Fibroblast of gingiva (primary cell): ENCODE results near the gene PDE1A.

Experiments
- DNase-seq: peaks from one replicate; pipeline ENCODE4 v3.0.0-alpha.2; 2011; ENCODE audit warnings: low read depth

PDE1A gene

GRCh38 chr2:182426918-182427240, at the start of gene PDE1A:
Gene PDE1A (minus strand): TSS chr2:182427036.
- no peak for DNase-seq

GRCh38 chr2:182473635-182474034, 46.8 kb upstream of the PDE1A start:
- DNase-seq, result no peak

- peak; percentile 1 for DNase-seq
These were observed 36.9 kb upstream of the PDE1A start for GRCh38 chr2:182463760-182464159.

GRCh38 chr2:182456784-182457183, 29.9 kb upstream of the PDE1A start:
- peak; percentile 49 for DNase-seq

GRCh38 chr2:182452456-182452990, 25.7 kb upstream of the PDE1A start:
- no peak for DNase-seq

DNA sequence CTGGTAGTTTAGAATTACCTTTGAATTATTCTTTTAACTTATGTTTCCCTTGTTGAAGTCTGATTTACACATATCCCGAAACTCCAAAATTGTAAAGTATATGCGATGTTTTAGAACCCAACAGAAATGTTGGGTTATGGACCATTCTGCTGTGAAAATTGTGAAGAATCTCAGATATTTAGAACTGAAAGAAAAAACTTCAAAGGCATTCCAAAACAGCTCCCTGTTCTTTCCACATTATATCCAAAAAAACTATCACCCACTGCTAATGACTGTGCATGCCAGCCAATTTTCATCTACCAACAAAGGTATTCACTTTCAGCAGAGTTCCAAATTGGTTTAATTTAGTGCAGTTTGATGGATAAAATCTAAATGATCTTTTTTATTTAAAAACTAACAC, 21.5 kb upstream of the PDE1A start:
- no peak for DNase-seq

DNA sequence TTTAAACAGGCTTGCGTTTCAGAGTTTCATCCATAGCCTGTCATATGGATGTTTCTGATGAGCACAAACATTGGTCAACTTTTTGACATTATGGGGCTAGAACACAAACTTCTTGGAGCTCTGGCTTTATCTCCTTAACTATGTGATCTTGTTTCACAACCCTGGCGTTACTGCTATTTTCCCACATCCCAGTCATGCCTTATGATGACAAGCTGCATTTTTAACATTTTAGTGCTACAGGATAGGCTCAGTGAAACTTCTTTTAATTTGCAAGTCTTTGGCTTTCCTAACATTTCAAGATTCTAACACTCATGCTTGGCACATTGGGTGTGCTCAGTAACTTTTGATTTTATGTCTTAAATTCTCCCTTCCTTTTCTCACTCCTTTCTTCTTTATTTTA, 21.0 kb upstream of the PDE1A start:
- DNase-seq, result peak; percentile 86

GRCh38 chr2:182447163-182447562, 20.3 kb upstream of the PDE1A start:
- DNase-seq, result peak; percentile 5

DNA sequence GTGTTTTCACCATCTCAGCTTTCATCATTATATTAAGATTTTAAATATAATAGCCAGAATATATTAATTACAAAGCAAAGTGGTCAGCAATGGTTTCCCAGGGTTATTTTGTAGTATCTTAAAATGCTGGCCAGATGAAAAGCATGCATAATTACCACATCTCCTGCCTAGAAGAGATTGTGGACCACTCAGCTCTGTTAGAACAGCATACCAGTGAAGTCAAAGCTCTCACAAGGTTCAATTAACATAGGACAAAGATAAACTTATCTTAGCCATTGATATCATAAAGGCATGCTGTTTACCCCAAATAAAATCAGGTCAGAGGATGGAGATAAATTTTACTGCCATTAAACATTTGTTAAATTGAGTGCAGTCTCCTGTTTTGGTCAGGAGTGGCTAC, 19.3 kb upstream of the PDE1A start:
- no peak for DNase-seq

- peak; percentile 73 for DNase-seq
These were observed 18.6 kb upstream of the PDE1A start for GRCh38 chr2:182445391-182445965.

DNA sequence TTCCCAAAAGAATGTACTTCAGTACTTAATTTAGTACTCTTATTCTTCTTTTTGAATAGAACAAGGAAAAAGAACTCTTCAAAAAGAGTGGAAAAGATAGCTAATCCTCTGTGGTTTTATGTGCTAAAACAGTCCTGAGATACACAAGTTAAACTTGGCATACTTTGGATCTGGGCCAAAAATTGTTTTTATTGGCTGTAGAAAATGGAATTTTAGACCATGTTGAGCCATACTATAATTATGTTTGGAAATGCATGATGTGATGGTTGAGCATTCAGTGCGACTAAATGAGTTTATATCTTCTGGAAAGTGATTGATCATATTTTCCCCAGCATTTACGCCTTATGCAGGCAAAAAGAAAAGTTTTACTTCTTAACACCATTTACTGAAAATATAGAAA, 18.0 kb upstream of the PDE1A start:
- peak; percentile 77 for DNase-seq

- no peak for DNase-seq
These were observed 17.3 kb upstream of the PDE1A start for GRCh38 chr2:182444170-182444569.

DNA sequence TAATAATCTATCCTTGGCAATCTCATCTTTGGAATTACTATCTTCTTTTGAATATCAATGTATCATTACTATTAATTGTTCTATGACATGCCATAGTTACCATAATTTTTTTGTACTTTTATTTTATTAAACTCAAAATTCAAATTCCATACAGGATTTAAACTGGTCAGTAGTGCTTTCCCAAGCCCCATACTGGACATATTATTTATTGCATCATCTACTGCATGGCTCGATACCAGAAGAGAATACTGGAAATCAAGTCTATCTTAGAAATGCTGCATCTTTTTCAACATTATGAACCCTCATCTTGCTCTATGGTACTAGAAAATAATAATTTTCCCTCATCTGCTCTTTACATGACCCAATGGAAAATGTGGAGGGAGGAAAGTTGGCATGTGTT, 9.4 kb upstream of the PDE1A start:
- peak; percentile 30 for DNase-seq

- DNase-seq, result peak; percentile 62
These were observed 8.9 kb upstream of the PDE1A start for GRCh38 chr2:182435754-182436153.

GRCh38 chr2:182432051-182432450, 5.2 kb upstream of the PDE1A start:
- no peak for DNase-seq

DNA sequence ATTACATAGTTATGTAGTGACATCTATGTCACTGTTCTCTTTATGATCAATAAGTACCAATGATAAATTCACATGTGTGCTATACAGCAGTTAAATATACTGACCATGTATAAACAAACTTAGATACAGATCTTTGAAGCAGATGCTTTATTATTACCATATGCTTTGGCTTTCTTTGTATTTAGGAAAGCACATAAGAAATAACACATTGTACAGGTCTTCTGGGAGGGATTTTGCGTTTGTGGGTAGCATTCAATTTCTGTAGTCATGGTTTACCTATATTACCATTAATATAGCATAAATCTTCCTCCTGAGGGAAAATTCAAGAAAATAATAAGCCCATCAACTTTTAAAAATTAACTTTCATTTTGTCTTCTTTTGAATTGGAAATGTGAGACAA, 1.6 kb upstream of the PDE1A start:
- no peak for DNase-seq

DNA sequence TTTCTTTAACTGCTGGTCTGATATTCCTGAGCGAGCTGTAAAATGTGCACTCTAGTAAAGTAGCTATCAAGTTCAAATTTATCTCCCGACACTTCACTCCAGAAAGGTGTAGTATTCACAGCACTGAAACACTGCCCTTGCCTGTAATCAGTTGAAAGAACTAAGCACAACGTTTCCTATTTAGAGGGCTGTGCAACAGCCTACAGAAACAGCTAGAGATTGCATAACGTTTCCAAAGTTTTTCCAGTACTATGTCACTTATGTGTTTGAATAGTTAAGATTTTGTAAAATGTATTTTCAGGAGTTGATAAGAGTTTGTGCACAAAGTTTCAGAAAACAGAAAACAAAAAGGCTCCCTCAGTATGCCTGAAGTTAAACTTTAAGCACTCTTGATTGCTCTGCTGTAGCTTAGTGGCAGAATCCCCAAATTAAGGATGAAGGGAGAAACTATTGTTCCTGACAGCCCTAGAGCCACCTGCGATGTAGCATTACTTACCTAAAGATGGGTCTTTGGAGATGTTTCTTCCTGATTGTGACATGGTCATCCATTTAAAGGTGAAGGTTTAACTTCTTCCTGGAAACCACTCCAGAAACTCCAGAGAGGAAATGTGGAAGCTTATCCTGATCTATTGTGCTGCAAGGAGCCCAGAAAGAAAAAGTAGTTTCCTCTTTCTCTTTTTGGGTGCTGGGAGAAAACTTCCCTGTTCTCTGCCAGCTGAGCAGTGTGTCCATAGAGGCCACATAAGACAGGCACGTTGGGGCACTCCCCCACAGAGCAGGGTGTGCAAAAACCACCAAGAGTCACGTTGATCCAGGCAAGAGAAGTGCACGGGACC, 536 bp downstream of the PDE1A start:
- DNase-seq, result peak; percentile 29

GRCh38 chr2:182422864-182423263, 4.0 kb downstream of the PDE1A start:
- DNase-seq, result no peak

GRCh38 chr2:182420669-182421068, 6.2 kb downstream of the PDE1A start:
- no peak for DNase-seq

- DNase-seq, result no peak
These were observed 10.0 kb downstream of the PDE1A start for GRCh38 chr2:182416861-182417260.

DNA sequence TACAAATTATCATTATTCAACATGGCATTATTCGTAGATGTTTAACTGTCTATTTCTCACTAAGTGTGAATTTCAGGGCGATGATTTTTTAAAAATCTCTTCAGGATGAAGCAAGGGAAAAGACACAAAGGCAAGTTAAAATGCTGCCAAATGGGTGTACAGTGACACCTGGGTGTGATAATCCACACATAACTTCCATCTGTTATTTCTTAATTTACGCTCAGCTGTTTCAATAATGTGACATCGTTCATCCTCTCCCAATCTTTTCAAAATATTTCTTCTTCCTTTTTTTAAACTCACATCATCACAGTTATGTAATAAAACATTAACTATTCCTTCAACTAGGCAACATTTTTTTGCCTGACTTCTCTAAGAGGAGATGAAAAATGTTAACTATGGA, 10.6 kb downstream of the PDE1A start:
- DNase-seq, result no peak

DNA sequence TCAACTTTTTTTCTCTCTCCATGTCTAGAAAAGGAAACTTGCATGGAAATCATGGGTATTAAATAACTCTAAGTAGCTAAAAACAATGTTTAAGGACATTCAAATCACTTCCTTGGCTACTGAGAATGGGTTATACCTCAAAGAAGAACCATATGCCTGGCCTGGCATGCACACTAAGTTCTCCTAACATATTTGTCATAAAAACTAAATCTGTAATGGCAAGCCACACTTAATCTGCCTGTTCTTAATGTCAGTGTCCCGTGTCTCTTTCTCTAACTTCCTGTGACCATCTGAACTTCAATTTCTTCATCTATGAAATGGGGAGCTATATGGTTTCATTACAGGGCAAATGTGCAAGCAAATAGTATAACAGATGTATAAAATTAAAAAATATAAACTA, 11.1 kb downstream of the PDE1A start:
- no peak for DNase-seq

GRCh38 chr2:182412858-182413257, 14.0 kb downstream of the PDE1A start:
- no peak for DNase-seq

DNA sequence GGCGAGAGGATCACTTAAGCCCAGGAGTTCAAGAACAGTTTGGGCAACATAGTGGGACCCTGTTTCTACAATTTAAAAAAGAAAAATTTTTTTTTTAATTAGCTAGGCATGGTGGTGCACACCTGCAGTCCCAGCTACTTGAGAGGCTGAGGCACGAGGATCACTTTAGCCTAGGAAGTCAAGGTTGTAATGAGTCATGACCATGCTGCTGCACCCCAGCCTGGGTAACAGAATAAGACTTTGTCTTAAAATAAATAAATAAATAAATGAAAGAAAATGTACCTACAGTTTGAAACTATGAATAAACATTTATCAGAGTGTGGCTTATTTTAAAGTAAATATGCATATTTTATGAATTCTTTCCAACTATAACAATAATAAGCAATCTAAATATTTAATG, 16.7 kb downstream of the PDE1A start:
- no peak for DNase-seq
